ENCODE measurements around the gene TMEM192. TPM values are rescaled to one million over a fixed set of nuclear protein-coding genes. Genes with fewer than 3 reads are reported as not detected.
"Not testable (repeated sequence)": the region's sequence is repeated elsewhere in the genome, so short reads cannot be mapped to it uniquely, and the experiment has no call there.

TMEM192 gene
- total RNA-seq, 1 donor from 2014 or later, result 4.3 TPM

DNA sequence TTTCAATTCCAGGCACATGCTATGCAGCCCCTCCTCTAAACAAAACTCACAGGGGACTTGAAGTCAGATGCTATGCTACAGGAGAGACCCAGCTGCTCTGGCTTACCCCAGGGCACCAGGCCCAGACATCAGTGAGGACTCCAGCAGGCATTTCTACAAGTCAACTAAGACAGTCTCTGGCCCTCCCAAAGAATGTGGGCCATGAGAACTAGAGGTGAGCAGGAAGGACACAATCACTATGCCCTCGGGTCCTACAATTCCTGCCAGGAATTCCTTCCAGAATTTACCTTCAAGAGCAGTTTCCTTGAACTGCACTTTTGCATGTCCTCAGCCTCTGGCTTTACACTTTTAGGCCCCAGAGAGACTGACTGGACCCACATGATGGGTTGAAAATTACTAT lies 17.4 kb downstream of the TMEM192 start:
- intact Hi-C loops (cut with micrococcal nuclease), result loop anchor here (5.0 kb wide), 1 partner anchor 138 kb away; no protein-coding TSS in a partner anchor

- intact Hi-C loops (cut with micrococcal nuclease), result loop anchor here (5.0 kb wide), 1 partner anchor 138 kb away; no protein-coding TSS in a partner anchor
These were observed 17.8 kb downstream of the TMEM192 start for GRCh38 chr4:165094873-165095272.

- intact Hi-C loops (cut with micrococcal nuclease), result not testable (repeated sequence)
These were observed 20.5 kb downstream of the TMEM192 start for GRCh38 chr4:165092187-165092586.

- intact Hi-C loops (cut with micrococcal nuclease), result loop anchor here (5.0 kb wide), 1 partner anchor 81 kb away; no protein-coding TSS in a partner anchor
These were observed 24.3 kb downstream of the TMEM192 start for GRCh38 chr4:165088366-165088765.

DNA sequence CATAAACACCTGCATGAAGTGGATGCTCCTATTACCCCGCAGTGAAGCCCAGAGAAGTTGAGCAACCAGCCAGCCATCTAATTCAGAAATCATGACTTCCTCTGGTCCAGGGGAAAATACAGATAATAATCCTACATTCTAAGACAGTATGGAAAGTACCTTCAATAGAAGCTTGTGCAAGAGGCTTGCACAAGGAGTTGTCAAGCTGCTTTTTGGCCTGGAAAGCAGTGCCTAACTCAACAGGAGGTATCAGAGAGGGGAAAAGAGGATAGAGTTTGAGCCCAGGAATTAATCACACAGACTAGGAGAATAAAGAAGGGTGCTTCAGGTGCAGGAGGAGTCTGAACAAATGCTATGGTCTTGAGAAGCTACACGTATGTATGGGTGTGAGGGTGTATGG lies 26.7 kb downstream of the TMEM192 start:
- intact Hi-C loops (cut with micrococcal nuclease), result loop anchor here (5.0 kb wide), 1 partner anchor 79 kb away; no protein-coding TSS in a partner anchor

- intact Hi-C loops (cut with micrococcal nuclease), result loop anchor here (5.0 kb wide), 1 partner anchor 77 kb away; no protein-coding TSS in a partner anchor
These were observed 27.9 kb downstream of the TMEM192 start for GRCh38 chr4:165084787-165085186.

GRCh38 chr4:165079476-165079875 lies 33.2 kb downstream of the TMEM192 start:
- intact Hi-C loops (cut with micrococcal nuclease), result no loop called here

DNA sequence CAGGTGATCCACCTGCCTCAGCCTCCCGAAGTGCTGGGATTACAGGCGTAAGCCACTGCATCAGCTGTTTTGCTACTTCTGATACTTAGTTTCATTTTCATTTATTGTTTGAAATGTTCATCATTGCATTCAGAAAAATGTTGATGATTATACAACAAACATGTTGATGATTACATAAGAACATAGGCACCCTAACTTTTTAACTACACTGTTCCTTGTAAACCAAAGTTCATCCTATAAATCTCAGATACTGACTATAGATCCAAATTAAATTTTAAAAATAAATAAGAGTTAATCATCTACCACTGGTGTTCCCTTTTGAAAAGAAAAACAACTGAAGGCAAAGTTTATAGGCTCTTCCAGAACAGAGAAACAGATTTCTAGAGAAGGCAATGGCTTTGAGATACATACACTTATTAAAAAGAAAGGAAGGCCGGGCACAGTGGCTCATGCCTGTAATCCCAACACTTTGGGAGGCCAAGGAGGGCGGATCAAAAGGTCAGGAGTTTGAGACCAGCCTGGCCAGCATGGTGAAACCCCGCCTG lies 35.6 kb downstream of the TMEM192 start:
- intact Hi-C loops (cut with micrococcal nuclease), result no loop called here

- intact Hi-C loops (cut with micrococcal nuclease), result not testable (repeated sequence)
These were observed 39.3 kb downstream of the TMEM192 start for GRCh38 chr4:165073346-165073745.

- intact Hi-C loops (cut with micrococcal nuclease), result no loop called here
These were observed 42.1 kb downstream of the TMEM192 start for GRCh38 chr4:165070560-165070959.

- intact Hi-C loops (cut with micrococcal nuclease), result no loop called here
These were observed 51.7 kb downstream of the TMEM192 start for GRCh38 chr4:165060938-165061337.

DNA sequence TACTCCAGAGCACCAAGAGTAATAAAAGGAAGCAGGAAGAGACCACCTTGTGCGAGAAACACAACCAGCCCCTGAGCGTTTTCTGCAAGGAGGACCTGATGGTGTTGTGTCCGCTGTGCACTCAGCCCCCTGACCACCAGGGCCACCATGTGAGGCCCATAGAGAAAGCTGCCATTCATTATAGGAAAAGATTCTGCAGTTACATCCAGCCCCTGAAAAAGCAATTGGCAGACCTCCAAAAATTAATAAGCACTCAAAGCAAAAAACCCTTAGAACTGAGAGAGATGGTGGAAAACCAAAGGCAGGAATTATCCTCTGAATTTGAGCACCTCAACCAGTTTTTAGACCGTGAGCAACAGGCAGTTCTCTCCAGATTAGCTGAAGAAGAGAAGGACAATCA lies 53.3 kb downstream of the TMEM192 start:
- intact Hi-C loops (cut with micrococcal nuclease), result no loop called here

- intact Hi-C loops (cut with micrococcal nuclease), result no loop called here
These were observed 54.0 kb downstream of the TMEM192 start for GRCh38 chr4:165058666-165059065.

DNA sequence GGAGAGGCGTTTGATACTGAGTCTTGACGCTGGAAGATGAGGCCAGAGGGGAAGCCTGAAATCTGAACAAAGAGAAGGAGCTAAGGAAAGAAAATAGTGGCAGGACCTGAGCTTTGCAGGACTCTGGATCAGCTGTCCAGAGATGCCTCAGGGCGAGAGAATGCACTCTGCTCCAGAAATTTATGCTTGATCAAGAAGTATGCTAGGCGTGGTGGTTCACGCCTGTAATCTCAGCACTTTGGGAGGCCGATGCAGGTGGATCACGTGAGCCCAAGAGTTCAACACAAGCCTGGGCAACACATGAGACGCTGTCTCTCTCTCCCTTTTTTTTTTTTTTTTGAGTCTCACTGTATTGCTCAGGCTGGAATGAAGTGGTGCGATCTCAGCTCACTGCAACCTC lies 57.1 kb downstream of the TMEM192 start:
- intact Hi-C loops (cut with micrococcal nuclease), result no loop called here

DNA sequence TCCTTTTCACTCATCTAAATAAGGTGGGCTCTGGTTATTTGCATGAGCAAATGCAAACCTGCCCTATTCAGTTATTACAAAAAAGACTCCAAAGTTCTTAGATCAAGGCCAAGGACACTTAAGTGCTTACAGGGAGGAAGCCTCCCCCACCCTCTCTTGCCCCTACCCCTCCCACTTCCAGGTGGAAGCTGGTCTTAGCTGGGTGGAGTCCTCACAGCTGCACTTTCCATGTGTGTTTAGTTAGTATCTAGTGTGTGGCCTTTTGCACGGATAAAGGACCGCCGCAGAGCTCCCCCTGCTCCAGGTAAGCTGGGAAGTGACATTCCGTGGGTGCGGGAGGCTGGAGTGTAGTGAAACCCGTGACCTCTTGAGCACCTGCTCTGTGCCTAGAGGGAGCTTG lies 59.0 kb downstream of the TMEM192 start, which contains the start of gene TRIM75:
TRIM75 (plus strand) TSS at position 222 of the 400 bp plus-strand sequence. CDS start 5,282 bp downstream, outside the sequence.
- intact Hi-C loops (cut with micrococcal nuclease), result no loop called here

DNA sequence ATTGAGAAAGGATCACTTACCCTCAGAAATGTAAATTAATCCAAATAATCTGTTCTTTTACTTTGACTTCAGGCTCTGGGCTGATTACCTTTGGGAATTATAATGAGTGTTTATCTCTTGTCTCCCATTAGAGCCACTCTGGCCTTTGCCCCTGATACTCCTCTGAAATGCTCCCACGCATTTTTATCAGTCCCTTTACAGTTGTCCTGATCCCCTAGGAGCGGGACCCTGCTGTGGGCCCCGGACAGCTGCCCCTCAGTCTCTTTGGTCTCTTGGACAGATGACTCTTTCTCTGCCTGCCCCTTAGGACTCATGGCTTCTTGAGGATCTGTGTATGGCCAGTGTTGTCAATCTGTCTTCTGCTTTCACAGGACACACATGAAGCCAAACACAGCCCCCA lies 60.0 kb downstream of the TMEM192 start:
- intact Hi-C loops (cut with micrococcal nuclease), result no loop called here

DNA sequence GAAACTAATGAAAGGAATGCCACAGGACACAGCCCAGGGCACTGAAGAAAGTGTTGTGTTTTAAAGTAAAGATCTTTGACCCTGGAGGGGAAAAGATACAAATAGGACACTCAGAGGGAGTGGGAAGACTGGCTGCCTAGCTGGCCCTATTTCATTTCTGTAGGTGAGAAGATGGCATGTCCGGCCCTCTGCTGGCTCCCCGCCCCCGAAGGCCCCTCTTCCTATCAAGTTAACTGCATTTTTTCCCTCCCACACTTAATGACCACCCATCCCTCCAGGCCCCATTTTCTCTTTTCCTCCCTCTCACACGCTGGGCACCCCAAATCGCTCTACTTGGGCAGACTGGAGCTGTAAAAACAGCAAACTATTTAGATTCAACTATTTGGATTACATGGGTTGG lies 64.5 kb downstream of the TMEM192 start:
- intact Hi-C loops (cut with micrococcal nuclease), result no loop called here

- intact Hi-C loops (cut with micrococcal nuclease), result no loop called here
These were observed 81.0 kb downstream of the TMEM192 start, which contains the start of gene TRIM60 for GRCh38 chr4:165031436-165032211. Gene TRIM60 (plus strand): TSS chr4:165031999. CDS start chr4:165040073, 8,074 bp downstream.

DNA sequence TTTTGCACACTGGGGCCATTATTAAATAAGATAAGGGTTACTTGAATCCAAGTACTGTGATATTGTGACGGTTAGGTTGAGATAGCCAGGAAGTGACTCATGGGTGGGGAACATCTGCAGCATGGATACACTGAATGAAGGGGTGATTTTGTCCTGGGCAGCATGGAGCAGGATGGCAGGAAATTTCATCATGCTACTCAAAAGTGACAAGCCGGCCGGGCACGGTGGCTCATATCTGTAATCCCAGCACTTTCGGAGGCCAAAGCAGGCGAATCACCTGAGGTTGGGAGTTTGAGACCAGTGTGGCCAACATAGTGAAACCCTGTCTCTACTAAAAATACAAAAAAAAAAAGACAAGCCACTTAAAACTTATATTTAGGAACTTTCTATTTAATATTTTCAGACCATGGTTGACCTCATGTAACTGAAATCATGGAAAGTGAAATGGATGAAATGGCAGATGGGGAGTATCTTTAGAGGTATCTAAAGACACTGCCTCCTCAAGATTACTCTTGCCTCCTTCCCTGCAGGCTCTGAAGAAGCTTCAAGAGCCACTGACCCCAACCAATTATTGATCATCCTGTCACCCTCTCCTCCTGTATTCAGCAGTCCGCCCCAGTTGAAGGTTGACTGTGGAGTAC lies 84.8 kb downstream of the TMEM192 start:
- intact Hi-C loops (cut with micrococcal nuclease), result no loop called here

DNA sequence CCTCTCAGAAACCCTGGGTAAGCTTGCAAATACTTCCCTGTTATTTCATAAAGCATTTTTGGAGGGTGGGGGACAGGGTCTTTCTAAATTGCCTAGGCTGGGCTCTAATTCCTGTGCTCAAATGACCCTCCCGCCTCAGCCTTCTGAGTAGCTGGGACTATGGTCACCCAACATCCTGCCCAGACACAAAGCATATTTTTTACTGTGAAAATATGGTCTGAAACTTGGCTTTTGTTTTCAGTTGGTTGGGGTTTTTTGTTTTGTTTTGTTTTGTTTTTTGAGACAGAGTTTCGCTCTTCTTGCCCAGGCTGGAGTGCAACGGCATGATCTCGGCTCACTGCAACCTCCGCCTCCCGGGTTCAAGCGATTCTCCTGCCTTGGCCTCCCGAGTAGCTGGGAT lies 86.9 kb downstream of the TMEM192 start:
- intact Hi-C loops (cut with micrococcal nuclease), result not testable (repeated sequence)
